HepG2 (cell line): ENCODE results near the gene SDK2.

Experiments used
- TF ChIP-seq, protein P1 (sequence below): sonication (generic); formaldehyde crosslinking; IDR thresholded peaks from 2 replicates; pipeline ENCODE4 v1.5.0; 2020; ENCODE audit warnings: mild to moderate bottlenecking, missing genetic modification reagents, moderate library complexity
- TF ChIP-seq, protein P2 (sequence below): sonication (generic); formaldehyde crosslinking; IDR thresholded peaks from 2 replicates; pipeline ENCODE4 v1.4.0; 2020; ENCODE audit warnings: mild to moderate bottlenecking, missing genetic modification reagents

DNA sequence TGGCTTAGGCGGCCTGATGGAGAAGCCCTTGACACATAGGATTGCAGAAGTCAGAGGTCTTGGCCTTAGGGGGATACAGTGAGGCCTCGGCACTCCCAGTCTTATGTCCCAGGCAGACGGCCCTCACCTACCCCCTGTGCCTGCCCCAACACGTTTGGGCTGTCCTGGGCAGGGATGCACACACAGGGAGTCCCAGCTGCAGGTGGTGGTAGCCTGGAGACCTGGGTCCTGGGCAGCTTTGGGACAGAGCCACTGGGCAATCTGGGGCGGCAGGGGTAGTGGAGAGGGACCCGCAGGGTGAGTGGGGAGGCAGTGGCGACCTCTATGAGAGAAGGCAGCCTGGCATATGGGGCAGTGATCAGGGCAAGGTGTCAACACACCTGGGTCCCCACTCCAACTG is 48.3 kb downstream of the SDK2 start:
- TF ChIP-seq, protein P1, sequence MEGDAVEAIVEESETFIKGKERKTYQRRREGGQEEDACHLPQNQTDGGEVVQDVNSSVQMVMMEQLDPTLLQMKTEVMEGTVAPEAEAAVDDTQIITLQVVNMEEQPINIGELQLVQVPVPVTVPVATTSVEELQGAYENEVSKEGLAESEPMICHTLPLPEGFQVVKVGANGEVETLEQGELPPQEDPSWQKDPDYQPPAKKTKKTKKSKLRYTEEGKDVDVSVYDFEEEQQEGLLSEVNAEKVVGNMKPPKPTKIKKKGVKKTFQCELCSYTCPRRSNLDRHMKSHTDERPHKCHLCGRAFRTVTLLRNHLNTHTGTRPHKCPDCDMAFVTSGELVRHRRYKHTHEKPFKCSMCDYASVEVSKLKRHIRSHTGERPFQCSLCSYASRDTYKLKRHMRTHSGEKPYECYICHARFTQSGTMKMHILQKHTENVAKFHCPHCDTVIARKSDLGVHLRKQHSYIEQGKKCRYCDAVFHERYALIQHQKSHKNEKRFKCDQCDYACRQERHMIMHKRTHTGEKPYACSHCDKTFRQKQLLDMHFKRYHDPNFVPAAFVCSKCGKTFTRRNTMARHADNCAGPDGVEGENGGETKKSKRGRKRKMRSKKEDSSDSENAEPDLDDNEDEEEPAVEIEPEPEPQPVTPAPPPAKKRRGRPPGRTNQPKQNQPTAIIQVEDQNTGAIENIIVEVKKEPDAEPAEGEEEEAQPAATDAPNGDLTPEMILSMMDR (CRISPR knock-in tag): no peak
- TF ChIP-seq, protein P2, sequence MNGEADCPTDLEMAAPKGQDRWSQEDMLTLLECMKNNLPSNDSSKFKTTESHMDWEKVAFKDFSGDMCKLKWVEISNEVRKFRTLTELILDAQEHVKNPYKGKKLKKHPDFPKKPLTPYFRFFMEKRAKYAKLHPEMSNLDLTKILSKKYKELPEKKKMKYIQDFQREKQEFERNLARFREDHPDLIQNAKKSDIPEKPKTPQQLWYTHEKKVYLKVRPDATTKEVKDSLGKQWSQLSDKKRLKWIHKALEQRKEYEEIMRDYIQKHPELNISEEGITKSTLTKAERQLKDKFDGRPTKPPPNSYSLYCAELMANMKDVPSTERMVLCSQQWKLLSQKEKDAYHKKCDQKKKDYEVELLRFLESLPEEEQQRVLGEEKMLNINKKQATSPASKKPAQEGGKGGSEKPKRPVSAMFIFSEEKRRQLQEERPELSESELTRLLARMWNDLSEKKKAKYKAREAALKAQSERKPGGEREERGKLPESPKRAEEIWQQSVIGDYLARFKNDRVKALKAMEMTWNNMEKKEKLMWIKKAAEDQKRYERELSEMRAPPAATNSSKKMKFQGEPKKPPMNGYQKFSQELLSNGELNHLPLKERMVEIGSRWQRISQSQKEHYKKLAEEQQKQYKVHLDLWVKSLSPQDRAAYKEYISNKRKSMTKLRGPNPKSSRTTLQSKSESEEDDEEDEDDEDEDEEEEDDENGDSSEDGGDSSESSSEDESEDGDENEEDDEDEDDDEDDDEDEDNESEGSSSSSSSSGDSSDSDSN (CRISPR knock-in tag): no peak
